GM10266 (cell line): ENCODE data around the gene KLHDC8A.

ENCODE experiments used
- DNase-seq: peaks from one replicate; pipeline ENCODE4 v3.0.0; 2012; ENCODE audit errors: extremely low spot score
- TF ChIP-seq, protein P1 (sequence below): IDR thresholded peaks from 2 replicates; pipeline ENCODE4 v1.5.1; 2012; ENCODE audit warnings: mild to moderate bottlenecking, low read depth; ENCODE audit not compliant: control insufficient read depth, insufficient read depth; ENCODE audit errors: missing control alignments

KLHDC8A gene

DNA sequence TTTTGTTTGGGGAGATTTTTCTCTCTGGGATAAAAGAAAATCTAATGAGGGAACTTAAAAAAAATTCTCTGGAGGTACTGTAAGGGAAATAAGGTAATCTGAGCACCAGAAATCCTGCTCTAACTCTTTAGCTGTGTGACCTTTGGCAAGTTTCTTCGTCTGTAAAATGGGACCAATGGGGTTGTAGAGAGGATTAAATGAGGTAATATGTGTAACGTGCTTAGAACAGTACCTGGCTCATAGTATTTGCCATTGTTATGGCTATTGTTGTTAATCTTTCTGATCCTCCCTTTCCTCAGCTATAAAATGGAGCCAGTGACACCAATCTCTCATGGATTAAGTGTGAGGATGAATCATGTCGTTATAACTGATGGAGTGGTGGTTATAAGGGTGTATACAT lies 845 bp upstream of the KLHDC8A start:
- TF ChIP-seq, protein P1, sequence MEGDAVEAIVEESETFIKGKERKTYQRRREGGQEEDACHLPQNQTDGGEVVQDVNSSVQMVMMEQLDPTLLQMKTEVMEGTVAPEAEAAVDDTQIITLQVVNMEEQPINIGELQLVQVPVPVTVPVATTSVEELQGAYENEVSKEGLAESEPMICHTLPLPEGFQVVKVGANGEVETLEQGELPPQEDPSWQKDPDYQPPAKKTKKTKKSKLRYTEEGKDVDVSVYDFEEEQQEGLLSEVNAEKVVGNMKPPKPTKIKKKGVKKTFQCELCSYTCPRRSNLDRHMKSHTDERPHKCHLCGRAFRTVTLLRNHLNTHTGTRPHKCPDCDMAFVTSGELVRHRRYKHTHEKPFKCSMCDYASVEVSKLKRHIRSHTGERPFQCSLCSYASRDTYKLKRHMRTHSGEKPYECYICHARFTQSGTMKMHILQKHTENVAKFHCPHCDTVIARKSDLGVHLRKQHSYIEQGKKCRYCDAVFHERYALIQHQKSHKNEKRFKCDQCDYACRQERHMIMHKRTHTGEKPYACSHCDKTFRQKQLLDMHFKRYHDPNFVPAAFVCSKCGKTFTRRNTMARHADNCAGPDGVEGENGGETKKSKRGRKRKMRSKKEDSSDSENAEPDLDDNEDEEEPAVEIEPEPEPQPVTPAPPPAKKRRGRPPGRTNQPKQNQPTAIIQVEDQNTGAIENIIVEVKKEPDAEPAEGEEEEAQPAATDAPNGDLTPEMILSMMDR, result no peak
- no peak for DNase-seq

DNA sequence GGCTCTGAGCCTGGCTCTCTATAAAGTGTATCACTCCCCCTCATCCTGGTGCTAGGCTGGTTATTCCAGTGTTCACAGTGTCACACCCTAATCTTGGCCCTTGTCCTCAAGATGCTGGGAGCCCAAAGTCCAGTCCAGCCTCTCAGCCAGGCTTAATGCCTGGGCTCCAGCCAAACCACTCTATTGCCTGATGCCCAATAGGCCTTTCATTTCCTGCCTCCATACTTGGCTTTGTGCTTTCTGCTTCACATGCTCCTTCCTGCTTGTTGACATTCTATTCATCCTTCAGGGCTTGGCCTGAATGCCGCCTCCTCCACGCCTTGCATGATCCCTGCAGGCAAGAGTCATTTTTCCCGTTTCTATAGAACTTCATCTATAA lies 1.7 kb downstream of the KLHDC8A start:
- DNase-seq, result no peak
- TF ChIP-seq, protein P1, result no peak

DNA sequence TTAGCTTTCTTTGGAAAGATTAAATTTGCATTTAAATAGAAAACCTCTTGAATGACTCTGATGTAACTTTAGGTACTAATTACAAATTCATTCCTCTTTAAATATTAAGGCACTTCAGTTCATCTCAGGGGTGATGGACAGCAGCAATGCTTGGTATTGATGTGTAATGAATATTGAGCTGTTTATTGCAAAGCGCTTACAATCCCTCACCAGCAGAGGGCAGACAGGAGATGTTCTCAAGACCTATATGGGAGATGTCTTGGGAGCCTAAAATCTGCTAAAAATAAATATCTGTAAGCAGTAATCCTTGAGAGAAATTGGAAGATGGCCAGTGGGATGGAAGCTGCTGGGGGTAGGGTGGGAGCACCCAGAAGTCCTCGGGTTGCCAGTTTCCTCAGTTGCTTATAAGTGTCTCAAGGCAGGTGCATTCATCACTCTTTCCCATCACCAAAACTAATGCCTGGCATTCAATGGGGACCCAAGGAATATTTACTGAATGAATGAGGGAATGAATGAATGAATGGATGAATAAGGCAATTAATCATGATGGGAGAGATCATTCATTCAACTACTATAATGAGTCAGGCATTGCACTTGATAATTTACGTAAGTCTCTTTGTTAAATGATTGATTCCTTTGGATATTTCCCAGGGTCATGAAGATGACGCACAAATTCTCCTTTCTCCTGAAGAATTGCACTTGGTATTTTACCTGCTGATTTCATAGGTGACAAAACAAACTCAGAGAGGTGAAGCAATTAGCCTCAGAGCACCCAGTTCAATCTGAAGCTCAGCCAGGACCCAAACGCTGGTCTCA lies 2.3 kb downstream of the KLHDC8A start:
- peak; percentile 61 for DNase-seq
- TF ChIP-seq, protein P1, result peak; percentile 77

DNA sequence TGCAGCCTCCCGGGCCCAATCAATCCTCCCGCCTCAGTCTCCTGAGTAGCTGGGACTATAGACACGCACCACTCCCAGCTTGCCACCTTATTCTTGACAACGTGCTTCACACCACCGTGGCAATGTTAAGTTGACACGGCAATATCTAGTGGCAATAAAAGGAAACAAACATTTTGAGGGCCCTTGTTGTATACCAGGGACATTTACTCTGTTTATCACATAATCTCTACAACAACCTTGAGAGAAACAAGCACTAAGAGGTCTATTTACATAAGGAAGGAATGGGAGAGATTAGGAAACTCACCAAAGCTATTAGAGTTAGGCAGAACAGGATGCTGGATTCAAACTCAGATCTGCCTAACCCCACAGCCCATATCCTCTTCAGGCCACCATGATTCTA lies 3.1 kb downstream of the KLHDC8A start:
- TF ChIP-seq, protein P1, result no peak
- DNase-seq, result no peak

DNA sequence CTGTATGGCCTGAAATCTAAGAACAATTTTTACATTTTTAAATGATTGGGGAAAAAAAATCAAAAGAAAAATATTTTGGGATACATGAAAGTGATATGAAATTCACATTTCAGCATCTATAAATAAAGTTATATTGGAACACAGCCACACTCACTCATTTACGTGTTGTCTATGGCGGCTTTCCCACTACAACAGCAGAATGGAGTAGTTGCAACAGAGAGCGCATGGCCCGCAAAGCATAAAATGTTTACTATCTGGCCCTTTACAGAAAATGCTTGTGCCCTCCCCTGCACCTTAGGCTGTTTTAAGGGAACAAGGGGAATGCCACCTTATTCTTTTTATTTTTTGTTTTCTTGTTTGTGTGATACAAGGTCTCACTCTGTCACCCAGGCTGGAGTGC lies 3.5 kb downstream of the KLHDC8A start:
- TF ChIP-seq, protein P1, result no peak
- no peak for DNase-seq

DNA sequence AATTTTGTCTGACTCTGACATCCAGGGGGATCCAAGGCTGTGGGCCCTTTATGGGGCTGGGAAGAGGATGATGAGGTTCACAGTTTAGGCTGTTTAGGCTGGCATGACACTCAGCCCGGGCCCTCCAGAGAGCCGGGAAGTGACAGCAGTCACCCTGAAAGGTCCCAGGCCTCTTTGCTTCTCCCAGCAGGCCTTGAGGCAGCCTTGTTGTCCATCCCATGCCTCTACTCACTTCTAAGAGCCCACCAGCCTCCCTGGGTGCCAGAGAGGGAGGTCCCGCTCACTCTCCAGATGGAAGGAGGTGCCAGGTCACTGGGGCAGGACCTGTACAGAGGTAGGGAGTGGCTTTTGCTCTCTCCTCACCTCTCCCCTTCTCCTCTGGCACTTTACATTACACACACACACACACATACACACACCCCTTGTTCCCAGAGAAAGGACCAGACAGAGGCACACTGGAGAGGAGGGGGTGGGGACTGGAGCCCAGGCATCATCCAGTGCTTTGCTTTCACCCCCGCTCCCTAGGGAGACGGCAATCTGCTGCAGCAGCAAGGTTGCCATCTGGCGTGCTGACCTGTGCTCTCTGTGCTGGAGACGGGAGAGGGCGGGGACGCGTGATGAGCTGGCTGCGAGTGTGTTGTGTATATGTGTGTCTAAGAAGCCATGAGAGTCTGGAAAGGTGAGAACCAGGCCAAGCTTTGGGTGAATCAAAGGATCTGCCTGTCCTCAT lies 4.6 kb downstream of the KLHDC8A start:
- DNase-seq, result no peak
- TF ChIP-seq, protein P1, result no peak

DNA sequence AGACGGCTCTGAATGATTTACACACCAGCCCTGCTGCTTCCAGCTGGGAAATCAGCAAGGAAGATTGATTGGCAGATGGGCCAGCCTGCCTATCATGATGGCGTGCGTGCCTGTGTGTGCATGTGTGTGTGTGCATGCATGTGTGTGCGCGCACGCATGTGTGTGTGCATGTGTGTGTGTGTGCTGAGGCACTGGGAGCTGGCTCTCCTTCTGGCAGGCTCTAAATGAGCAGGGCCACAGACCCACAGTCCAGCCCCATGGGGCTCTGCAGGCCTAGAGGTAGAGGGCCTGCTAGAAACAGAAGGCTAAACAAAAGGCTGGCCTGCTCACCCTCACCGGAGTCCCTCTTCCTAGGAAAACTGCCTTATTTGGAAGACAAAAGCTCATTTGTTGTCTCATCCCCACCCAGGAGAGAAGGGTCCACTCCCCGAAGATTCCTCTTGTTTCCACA lies 6.0 kb downstream of the KLHDC8A start:
- TF ChIP-seq, protein P1, result no peak
- DNase-seq, result no peak
